ENCODE data around the gene HBEGF. TPM values are rescaled to one million over a fixed set of nuclear protein-coding genes. Genes with fewer than 3 reads are reported as not detected.

HBEGF gene
- total RNA-seq, 1 donor from 2014 or later: 25.0 TPM

DNA sequence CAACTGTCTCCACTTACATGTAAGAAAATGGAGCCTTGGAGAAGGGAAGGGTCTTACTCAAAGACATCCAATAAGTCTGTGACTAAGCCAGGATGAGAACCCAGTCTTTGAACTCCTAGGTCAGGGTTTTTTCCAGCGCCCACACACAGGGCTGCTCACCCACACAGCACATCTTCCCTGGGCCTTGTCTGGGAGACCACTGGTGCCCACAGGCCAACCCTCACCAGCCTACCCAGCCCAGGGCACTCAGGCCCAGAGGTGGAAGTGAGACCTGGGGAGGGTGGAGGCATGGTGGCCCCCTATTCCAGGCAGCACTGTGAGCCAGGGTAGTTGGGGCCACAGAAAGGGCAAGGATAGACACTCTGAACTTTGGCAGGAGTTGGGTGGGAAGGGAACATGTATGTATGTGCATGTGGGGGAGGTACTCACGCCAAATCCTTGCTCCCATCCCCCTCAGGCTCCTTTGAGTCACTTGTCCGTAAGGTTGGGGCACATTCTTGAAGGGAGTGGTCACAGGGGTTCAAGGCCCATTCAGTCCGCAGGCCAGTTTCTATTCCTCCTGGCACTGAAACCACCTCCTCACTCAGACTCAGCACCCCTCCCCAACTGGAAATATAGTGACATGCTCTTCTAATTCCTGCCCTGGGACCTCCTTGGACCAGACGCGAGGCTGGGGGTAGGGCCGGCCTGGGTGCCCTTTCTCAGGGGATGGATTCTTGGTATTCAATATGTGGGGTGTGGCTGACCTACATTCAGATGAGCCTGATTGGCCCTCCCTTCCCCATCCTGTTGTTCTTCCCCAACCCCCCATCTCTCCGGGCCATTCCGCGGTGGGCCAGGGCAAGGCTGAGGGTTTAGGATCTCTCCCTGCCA, 10.7 kb upstream of the HBEGF start:
- DNase-seq (ENCODE audit: low read depth): no peak
- no peak overlapping the region for H3K4me3 ChIP-seq (ENCODE audit: low read depth, low read length)
- TF ChIP-seq, protein P1, sequence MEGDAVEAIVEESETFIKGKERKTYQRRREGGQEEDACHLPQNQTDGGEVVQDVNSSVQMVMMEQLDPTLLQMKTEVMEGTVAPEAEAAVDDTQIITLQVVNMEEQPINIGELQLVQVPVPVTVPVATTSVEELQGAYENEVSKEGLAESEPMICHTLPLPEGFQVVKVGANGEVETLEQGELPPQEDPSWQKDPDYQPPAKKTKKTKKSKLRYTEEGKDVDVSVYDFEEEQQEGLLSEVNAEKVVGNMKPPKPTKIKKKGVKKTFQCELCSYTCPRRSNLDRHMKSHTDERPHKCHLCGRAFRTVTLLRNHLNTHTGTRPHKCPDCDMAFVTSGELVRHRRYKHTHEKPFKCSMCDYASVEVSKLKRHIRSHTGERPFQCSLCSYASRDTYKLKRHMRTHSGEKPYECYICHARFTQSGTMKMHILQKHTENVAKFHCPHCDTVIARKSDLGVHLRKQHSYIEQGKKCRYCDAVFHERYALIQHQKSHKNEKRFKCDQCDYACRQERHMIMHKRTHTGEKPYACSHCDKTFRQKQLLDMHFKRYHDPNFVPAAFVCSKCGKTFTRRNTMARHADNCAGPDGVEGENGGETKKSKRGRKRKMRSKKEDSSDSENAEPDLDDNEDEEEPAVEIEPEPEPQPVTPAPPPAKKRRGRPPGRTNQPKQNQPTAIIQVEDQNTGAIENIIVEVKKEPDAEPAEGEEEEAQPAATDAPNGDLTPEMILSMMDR (conservative IDR thresholded peaks at IDR 0.05; ENCODE audit: low read depth, low read length): no peak

DNA sequence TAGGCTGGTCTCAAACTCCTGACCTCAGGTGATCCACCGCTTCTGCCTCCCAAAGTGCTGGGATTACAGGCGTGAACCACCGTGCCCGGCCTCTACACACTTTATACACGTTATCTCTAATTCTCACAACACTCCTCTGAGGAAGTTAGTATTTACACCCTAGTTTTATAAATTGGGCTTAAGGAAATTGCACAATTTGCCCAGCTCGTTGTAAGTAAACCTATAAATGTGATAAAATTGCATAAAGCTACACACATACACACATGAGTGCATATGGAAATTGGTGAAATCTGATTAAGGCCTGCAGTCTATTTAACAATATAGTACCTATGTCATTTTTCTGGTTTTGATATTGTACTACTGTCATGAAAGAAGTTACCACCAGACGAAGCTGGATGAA, 9.1 kb upstream of the HBEGF start:
- TF ChIP-seq, protein P1 (conservative IDR thresholded peaks at IDR 0.05; ENCODE audit: low read depth, low read length): no peak
- no peak for DNase-seq (ENCODE audit: low read depth)
- no peak overlapping the region for H3K4me3 ChIP-seq (ENCODE audit: low read depth, low read length)

DNA sequence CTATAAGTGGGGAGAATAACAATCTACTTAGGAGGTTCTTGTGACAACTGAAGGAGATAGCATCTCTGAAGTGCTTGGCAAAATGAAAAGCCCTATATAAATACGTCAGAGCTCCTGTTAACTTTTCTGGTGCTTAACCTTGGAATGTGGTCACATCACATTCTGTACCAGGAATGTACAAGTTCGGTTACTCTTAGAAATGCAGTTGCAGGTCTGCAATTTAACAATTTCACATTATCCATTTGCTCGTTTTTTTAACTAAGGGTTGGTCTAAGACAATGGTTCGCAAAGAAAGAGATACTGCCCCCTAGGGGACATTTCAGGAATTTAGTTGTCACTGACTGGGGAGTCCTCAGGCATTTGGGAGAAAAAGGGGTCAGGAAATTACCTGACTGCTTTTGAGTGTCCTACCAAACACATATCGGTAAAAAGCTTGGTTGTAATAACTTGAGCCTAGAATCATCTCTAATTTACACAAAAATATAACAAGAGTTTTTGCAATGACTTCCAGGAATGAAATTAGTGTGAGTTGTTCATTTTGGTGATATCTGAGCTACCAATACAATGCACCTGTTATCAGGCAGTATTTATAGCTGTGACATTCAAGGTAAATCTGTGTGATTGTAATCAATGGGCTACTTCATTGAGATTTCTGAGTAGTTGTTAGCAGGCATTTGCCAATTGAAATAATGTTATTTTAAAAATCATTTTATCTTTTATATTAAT, 5.4 kb upstream of the HBEGF start:
- DNase-seq (ENCODE audit: low read depth): no peak
- no peak overlapping the region for H3K4me3 ChIP-seq (ENCODE audit: low read depth, low read length)
- TF ChIP-seq, protein P1 (conservative IDR thresholded peaks at IDR 0.05; ENCODE audit: low read depth, low read length): peak; percentile 90

DNA sequence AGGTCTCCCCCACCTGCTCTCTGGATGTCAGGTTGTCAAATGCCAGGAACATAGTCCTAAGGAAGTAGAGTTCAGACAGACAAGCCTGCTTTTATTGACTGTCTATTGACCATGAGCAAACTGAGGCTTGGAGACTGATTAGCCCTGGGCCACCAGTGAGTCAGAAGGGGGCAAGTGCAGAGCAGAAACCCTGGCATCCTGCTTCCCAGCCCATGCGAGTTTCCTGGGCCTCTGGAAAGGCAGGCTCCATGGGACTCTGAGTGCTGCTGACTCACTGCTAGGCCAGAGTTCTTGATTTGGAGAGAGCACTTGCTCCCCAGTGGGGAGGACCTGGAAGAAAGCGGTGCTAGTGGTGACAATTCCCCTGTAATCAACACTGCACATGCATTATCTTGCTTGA, 2.8 kb upstream of the HBEGF start:
- no peak for DNase-seq (ENCODE audit: low read depth)
- TF ChIP-seq, protein P1 (conservative IDR thresholded peaks at IDR 0.05; ENCODE audit: low read depth, low read length): no peak
- no peak overlapping the region for H3K4me3 ChIP-seq (ENCODE audit: low read depth, low read length)

DNA sequence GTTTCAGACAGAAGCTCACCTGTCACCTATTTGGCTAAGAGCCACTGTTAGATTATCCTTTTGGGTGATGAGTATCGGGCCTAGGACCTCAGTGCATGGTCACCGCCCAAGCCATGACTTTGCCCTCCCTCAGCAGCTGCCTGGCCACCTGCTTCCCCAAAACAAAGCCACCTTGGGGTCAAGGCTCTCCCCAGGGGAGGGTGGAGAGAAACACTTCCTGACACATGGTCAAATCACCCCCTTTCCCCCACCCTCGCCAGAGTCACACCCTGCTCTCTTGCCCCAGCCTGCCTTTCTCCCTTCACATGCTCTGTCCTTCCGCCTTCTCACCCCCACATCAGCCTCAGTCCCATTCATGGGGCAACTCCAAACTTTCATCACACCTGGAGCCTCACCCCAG, 1.7 kb upstream of the HBEGF start:
- TF ChIP-seq, protein P1 (conservative IDR thresholded peaks at IDR 0.05; ENCODE audit: low read depth, low read length): no peak
- DNase-seq (ENCODE audit: low read depth): no peak
- no peak overlapping the region for H3K4me3 ChIP-seq (ENCODE audit: low read depth, low read length)

DNA sequence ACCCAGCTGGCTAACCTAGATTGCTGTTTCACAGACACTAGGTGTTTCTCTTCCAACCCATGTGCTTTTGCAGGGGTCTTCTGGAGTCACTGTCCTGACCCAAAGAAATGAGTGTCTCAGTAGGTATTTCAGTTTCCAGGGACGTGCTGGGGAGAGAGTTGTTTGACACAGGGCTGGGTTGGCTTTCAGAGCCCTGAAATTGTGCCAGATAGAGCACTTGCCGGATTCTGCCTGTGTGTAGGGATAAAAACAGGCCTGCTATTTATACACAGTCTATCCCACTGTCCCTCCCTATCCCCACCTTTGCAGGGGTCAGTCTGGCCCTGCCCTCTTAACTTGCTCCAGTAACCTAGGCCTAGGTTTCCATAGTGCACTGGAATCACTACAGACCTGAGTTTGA, 957 bp upstream of the HBEGF start:
- DNase-seq (ENCODE audit: low read depth): no peak
- no peak overlapping the region for H3K4me3 ChIP-seq (ENCODE audit: low read depth, low read length)

More for the DNA sequence above, 957 bp upstream of the HBEGF start:
- TF ChIP-seq, protein P1 (conservative IDR thresholded peaks at IDR 0.05; ENCODE audit: low read depth, low read length): no peak
